ENCODE results near the gene CACNB4. TPM values are rescaled to one million over a fixed set of nuclear protein-coding genes. Genes with fewer than 3 reads are reported as not detected.

Gene CACNB4
- total and polyA plus RNA-seq, 2 of the 4 experiments (the other 2 are of a cell fraction): 0.12 to 0.36 TPM

DNA sequence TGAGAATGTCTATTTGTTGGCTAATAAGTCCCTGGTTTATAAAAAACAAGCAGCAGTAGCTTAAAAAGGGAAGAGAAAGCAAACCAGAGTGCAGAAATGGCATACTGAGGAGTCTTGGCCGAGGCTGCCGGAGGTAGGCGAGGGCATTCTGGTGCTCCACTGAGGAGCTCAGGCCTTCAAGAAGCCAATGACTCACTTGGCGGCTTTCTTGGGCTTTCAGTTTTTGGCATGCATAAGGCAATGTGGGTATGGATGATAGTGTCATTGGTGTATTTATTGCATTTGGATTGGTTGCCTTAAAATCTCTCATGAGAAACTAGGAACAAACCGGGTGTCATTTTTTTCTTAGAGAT is 151.1 kb downstream of the CACNB4 start:
- no peak overlapping the region for H3K4ac ChIP-seq (ENCODE audit: low read depth, low read length)
- no peak overlapping the region for H3K27ac ChIP-seq (ENCODE audit: insufficient read depth, low read length)
- WGBS, 2 experiments (ENCODE audit: extremely low coverage in 2 of 2, insufficient read length in 1 of 2): 20% methylated on average over 1 of the region's 5 CpGs; no CpG with 5 or more reads in 1 of the 2 experiments
- H3K23ac ChIP-seq (ENCODE audit: low read depth, low read length): no peak overlapping the region
- no peak overlapping the region for H3K18ac ChIP-seq (ENCODE audit: low read depth, low read length)
- H2BK20ac ChIP-seq (ENCODE audit: low read depth, low read length): no peak overlapping the region
- dilution Hi-C loops (cut with HindIII; ENCODE audit: low sequenced_read_pairs, unreplicated experiment) (no loop called here), intact Hi-C loops (cut with micrococcal nuclease) (no loop called here), in situ Hi-C loops (cut with MboI; ENCODE audit: low sequenced_read_pairs) (no loop called here)
- H4K20me1 ChIP-seq (ENCODE audit: insufficient read depth, low read length): no peaks in the 10 kb centered on the region
- TF ChIP-seq MAZ (IDR thresholded peaks at IDR 0.05; ENCODE audit: borderline replicate concordance, low read depth, low read length) (no peak), NFE2L2 (IDR thresholded peaks at IDR 0.05; ENCODE audit: low read depth, low read length) (no peak), MAFK (IDR thresholded peaks at IDR 0.05; ENCODE audit: low read depth, low read length) (no peak), FOS (IDR thresholded peaks at IDR 0.05; ENCODE audit: low read depth, low read length) (no peak), MXI1 (IDR thresholded peaks at IDR 0.05; ENCODE audit: borderline replicate concordance, low read depth, low read length) (no peak), CEBPB (IDR thresholded peaks at IDR 0.05; ENCODE audit: low read depth, low read length) (no peak), POLR2A (IDR thresholded peaks at IDR 0.05; ENCODE audit: low read depth, low read length) (no peak), RFX5 (IDR thresholded peaks at IDR 0.05; ENCODE audit: low read depth, low read length) (no peak)
- TF ChIP-seq, protein P1, sequence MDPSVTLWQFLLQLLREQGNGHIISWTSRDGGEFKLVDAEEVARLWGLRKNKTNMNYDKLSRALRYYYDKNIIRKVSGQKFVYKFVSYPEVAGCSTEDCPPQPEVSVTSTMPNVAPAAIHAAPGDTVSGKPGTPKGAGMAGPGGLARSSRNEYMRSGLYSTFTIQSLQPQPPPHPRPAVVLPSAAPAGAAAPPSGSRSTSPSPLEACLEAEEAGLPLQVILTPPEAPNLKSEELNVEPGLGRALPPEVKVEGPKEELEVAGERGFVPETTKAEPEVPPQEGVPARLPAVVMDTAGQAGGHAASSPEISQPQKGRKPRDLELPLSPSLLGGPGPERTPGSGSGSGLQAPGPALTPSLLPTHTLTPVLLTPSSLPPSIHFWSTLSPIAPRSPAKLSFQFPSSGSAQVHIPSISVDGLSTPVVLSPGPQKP (IDR thresholded peaks at IDR 0.05; ENCODE audit: borderline replicate concordance, low read depth, low read length): no peak
- H3K4me3 ChIP-seq (ENCODE audit: insufficient read depth, low read depth, low read length): no peak overlapping the region
- H3K27me3 ChIP-seq (ENCODE audit: control insufficient read depth, insufficient read depth, low read length): no peaks in the 10 kb centered on the region
- H3K14ac ChIP-seq (replicated peaks; ENCODE audit: low read depth, low read length): no peak overlapping the region
- H4K5ac ChIP-seq (ENCODE audit: low read depth, low read length): no peak overlapping the region
- H4K8ac ChIP-seq (ENCODE audit: low read depth in 2 of 2, low read length in 2 of 2): no peak overlapping the region
- ATAC-seq (ENCODE audit: low read depth): no peak
- no peak overlapping the region for H4K91ac ChIP-seq (ENCODE audit: insufficient read depth, low read depth, low read length)
- no peak overlapping the region for H3K9ac ChIP-seq (ENCODE audit: low read depth, low read length)
- H3K79me1 ChIP-seq (ENCODE audit: low read depth in 1 of 2, low read length in 2 of 2): no peaks in the 10 kb centered on the region
- H2BK5ac ChIP-seq (ENCODE audit: low read depth, low read length, poor library complexity, severe bottlenecking): no peak overlapping the region
- H3K4me2 ChIP-seq (ENCODE audit: low read depth, low read length): no peak overlapping the region
- H3K9me1 ChIP-seq (ENCODE audit: insufficient read depth, low read length): no peaks in the 10 kb centered on the region
- no peak overlapping the region for H2AK9ac ChIP-seq (replicated peaks; ENCODE audit: low read depth, low read length, poor library complexity)
- no peak overlapping the region for H3K56ac ChIP-seq (ENCODE audit: extremely low read depth, insufficient read depth, low read length)
- H2BK120ac ChIP-seq (ENCODE audit: low read depth, low read length): no peak overlapping the region
- H2AFZ ChIP-seq (replicated peaks; ENCODE audit: low read length, poor library complexity): no peak overlapping the region
- H3K36me3 ChIP-seq (ENCODE audit: control insufficient read depth, insufficient read depth, low read length): no peaks in the 10 kb centered on the region
- ChIA-PET CTCF (no interaction called here), POLR2A (ENCODE audit: unreplicated experiment) (no interaction called here)
- H3K9me3 ChIP-seq (ENCODE audit: control insufficient read depth, insufficient read depth, low read length): no peaks in the 10 kb centered on the region
- H3K4me1 ChIP-seq (ENCODE audit: control insufficient read depth, insufficient read depth, low read length): no peaks in the 10 kb centered on the region
- H2BK15ac ChIP-seq (ENCODE audit: low read depth, low read length): no peak overlapping the region
- no TSS peak for BruUV-seq (replicated peaks)
- DNase-seq: no peak
- no peak overlapping the region for H2AK5ac ChIP-seq (ENCODE audit: low read depth, low read length)
